ENCODE results near the gene TBC1D8. TPM values are rescaled to one million over a fixed set of nuclear protein-coding genes. Genes with fewer than 3 reads are reported as not detected.

TBC1D8 gene
- total RNA-seq, 1 donor from 2014 or later = 3.9 TPM

DNA sequence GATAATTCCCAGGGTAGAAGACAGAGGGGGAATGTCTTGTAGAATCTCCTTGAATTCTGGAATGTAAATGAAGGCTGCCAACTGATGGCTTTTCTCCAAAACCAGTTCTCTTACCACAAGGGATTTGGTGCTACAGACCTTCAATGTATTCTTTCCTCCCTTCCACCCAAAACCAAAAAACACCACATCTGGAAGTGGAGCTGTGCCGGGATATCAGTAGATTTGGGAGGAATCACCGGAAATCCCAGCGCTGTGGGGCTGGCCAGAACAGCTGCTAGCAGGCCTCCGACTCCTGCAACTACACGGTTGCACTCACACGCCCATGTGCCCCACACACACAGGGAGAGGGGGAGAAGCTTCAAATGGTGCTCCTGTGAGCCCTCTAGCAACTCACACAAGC is 103.4 kb downstream of the TBC1D8 start:
- no peak for DNase-seq (ENCODE audit: low spot score)

DNA sequence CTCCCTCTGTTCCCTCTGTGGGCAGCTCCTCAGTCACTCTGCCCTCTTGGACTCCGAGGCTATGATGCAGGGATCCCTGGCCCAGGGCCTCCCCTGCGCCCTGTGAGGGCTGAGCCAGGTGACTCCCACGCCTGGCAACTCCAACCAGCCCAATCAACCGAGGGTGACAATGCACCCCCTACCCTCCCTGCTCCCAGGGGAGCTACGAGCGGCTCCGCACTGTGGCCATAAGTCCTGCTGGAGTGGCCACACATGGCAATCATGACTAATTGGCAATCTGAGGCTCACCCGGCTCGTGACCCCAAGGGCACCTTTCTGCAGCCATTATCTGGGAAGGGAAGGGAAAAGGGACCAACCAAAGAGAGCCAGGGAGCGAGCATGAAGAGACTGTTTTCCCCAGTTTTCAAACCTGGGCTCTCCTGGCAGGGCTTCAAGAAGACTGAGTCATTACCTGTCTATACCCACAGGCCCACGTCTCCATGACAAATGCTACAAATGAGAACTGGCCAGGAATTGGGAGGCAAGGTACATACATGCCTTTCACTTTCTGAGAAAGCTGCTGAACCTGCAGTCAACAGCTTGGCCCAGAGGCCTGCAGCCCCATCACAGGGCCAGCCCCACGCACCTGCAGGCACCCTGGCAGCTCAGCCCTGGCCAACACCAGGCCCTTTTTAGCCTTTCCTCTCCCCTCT is 104.0 kb downstream of the TBC1D8 start:
- no peak overlapping the region for H3K4me3 ChIP-seq
- no peaks in the 10 kb centered on the region for H3K9me3 Mint-ChIP-seq
- no peak for DNase-seq (ENCODE audit: low spot score)
- H3F3A ChIP-seq (ENCODE audit: low read depth) = no peaks in the 10 kb centered on the region
- H2AFZ ChIP-seq (replicated peaks) = no peak overlapping the region
- peaks cover 2% of the 10 kb centered on the region for H3K27me3 Mint-ChIP-seq (ENCODE audit: insufficient read depth, low read depth)
- H3K36me3 Mint-ChIP-seq = peaks cover 5% of the 10 kb centered on the region
- peaks cover 9% of the 10 kb centered on the region for H3K4me1 Mint-ChIP-seq
- H3K27ac ChIP-seq = no peak overlapping the region
- no peak overlapping the region for H3K9ac ChIP-seq
- H4K20me1 ChIP-seq (ENCODE audit: low read depth) = no peaks in the 10 kb centered on the region
- H3K36me3 ChIP-seq = no peaks in the 10 kb centered on the region
- peak overlapping the region; percentile 40 for H3K27ac Mint-ChIP-seq
- H3K4me3 Mint-ChIP-seq = no peak overlapping the region
- H3K4me1 ChIP-seq = peaks cover 8% of the 10 kb centered on the region
- TF ChIP-seq EZH2 (IDR thresholded peaks at IDR 0.05) = no peak
- no peak for TF ChIP-seq EZH2phosphoT487 (IDR thresholded peaks at IDR 0.05)
- TF ChIP-seq, protein P1, sequence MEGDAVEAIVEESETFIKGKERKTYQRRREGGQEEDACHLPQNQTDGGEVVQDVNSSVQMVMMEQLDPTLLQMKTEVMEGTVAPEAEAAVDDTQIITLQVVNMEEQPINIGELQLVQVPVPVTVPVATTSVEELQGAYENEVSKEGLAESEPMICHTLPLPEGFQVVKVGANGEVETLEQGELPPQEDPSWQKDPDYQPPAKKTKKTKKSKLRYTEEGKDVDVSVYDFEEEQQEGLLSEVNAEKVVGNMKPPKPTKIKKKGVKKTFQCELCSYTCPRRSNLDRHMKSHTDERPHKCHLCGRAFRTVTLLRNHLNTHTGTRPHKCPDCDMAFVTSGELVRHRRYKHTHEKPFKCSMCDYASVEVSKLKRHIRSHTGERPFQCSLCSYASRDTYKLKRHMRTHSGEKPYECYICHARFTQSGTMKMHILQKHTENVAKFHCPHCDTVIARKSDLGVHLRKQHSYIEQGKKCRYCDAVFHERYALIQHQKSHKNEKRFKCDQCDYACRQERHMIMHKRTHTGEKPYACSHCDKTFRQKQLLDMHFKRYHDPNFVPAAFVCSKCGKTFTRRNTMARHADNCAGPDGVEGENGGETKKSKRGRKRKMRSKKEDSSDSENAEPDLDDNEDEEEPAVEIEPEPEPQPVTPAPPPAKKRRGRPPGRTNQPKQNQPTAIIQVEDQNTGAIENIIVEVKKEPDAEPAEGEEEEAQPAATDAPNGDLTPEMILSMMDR (IDR thresholded peaks at IDR 0.05) = no peak
- H3K79me2 ChIP-seq (ENCODE audit: low read depth) = no peaks in the 10 kb centered on the region
- H3K27me3 ChIP-seq = no peaks in the 10 kb centered on the region
- no peaks in the 10 kb centered on the region for H3K9me3 ChIP-seq (ENCODE audit: low read depth)
- H3K4me2 ChIP-seq = no peak overlapping the region

More for the DNA sequence above, 103.4 kb downstream of the TBC1D8 start:
- Histone ChIP-seq H3K9ac (no peak overlapping the region), H3K9me3 (ENCODE audit: low read depth) (no peaks in the 10 kb centered on the region), H3K79me2 (ENCODE audit: low read depth) (no peaks in the 10 kb centered on the region), H2AFZ (replicated peaks) (no peak overlapping the region), H3K27ac (no peak overlapping the region), H3K27me3 (no peaks in the 10 kb centered on the region), H3K36me3 (no peaks in the 10 kb centered on the region), H4K20me1 (ENCODE audit: low read depth) (no peaks in the 10 kb centered on the region), H3F3A (ENCODE audit: low read depth) (no peaks in the 10 kb centered on the region), H3K4me2 (no peak overlapping the region), H3K4me1 (peaks cover 8% of the 10 kb centered on the region), H3K4me3 (no peak overlapping the region)
- no peak for TF ChIP-seq EZH2 (IDR thresholded peaks at IDR 0.05)
- TF ChIP-seq, protein P1 (IDR thresholded peaks at IDR 0.05) = no peak
- TF ChIP-seq EZH2phosphoT487 (IDR thresholded peaks at IDR 0.05) = no peak
- H3K36me3 Mint-ChIP-seq = peaks cover 5% of the 10 kb centered on the region
- peaks cover 9% of the 10 kb centered on the region for H3K4me1 Mint-ChIP-seq
- no peaks in the 10 kb centered on the region for H3K9me3 Mint-ChIP-seq
- H3K27ac Mint-ChIP-seq = no peak overlapping the region
- H3K27me3 Mint-ChIP-seq (ENCODE audit: insufficient read depth, low read depth) = peaks cover 2% of the 10 kb centered on the region
- no peak overlapping the region for H3K4me3 Mint-ChIP-seq

DNA sequence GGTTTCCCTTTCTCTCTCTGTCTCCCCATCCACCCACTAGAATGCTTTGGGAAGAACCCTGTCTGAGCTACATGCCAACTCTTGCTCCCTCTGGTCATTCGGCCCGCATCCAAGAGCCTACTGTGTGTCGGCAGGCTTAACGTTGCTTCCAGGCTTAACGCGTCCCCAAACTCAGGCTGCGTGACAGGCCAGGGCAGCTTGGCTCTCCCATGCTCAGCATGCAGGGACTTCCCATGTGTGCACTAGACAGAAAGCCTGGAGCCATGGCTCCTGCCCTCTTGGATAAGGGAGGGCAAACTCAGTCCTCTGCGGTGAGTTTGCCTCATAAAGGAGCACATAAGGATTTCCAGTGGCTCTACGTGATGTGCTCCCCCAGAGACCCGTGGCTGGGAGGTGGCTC is 105.9 kb downstream of the TBC1D8 start:
- H3K9ac ChIP-seq = no peak overlapping the region
- no peaks in the 10 kb centered on the region for H3K79me2 ChIP-seq (ENCODE audit: low read depth)
- peaks cover 8% of the 10 kb centered on the region for H3K4me1 ChIP-seq
- H3K4me2 ChIP-seq = no peak overlapping the region
- DNase-seq (ENCODE audit: low spot score) = no peak
- TF ChIP-seq, protein P1 (IDR thresholded peaks at IDR 0.05) = no peak
- no peak for TF ChIP-seq EZH2 (IDR thresholded peaks at IDR 0.05)
- no peak for TF ChIP-seq EZH2phosphoT487 (IDR thresholded peaks at IDR 0.05)
- no peaks in the 10 kb centered on the region for H3K9me3 ChIP-seq (ENCODE audit: low read depth)
- H3K36me3 ChIP-seq = no peaks in the 10 kb centered on the region
- H2AFZ ChIP-seq (replicated peaks) = no peak overlapping the region
- no peak overlapping the region for H3K4me3 Mint-ChIP-seq
- H3K27me3 ChIP-seq = no peaks in the 10 kb centered on the region
- no peak overlapping the region for H3K27ac ChIP-seq
- peaks cover 5% of the 10 kb centered on the region for H3K36me3 Mint-ChIP-seq
- H3F3A ChIP-seq (ENCODE audit: low read depth) = no peaks in the 10 kb centered on the region
- H3K4me3 ChIP-seq = no peak overlapping the region
- no peak overlapping the region for H3K27ac Mint-ChIP-seq
- H3K4me1 Mint-ChIP-seq = peaks cover 9% of the 10 kb centered on the region
- H3K27me3 Mint-ChIP-seq (ENCODE audit: insufficient read depth, low read depth) = peaks cover 2% of the 10 kb centered on the region
- no peaks in the 10 kb centered on the region for H4K20me1 ChIP-seq (ENCODE audit: low read depth)
- no peaks in the 10 kb centered on the region for H3K9me3 Mint-ChIP-seq

All from neural progenitor cell (in vitro differentiated cells).